A549 (cell line): ENCODE data around the gene ZPLD1. TPM values are rescaled to one million over a fixed set of nuclear protein-coding genes. Genes with fewer than 3 reads are reported as not detected.

Experiments used
- ATAC-seq, 2 experiments: fragments of 200-7000 bp in 1 of 2; fragments of >200 bp in 1 of 2; cut with Nextera tagmentation in 1 of 2; cut with Tn5 transposase in 1 of 2; 3 replicates each; pipeline versions ENCODE4 v1.8.0 to v1.9.1; 2018 to 2020; ENCODE audit warnings: mild to moderate bottlenecking in 1 of 2, moderate library complexity in 1 of 2
- CTCF ChIA-PET: fragments of 300-600 bp; sonication (Branson Sonifier 250); formaldehyde crosslinking; extraction: SDS; loops from one replicate; lab custom pipeline; 2021; ENCODE audit warnings: antibody characterized with exemption, inconsistent platforms; lab: Yijun Ruan, JAX
- POLR2A ChIA-PET: fragments of 350-600 bp; formaldehyde crosslinking; extraction: SDS; loops from one replicate; lab custom pipeline; 2021; ENCODE audit warnings: antibody characterized with exemption, inconsistent platforms; lab: Yijun Ruan, JAX
- DNase-seq, 2 experiments: peaks; one replicate each; pipeline versions ENCODE4 v3.0.0 to v3.0.0-alpha.2; 2011 to 2016; ENCODE audit warnings: low read depth in 1 of 2, low spot score in 1 of 2
- FAIRE-seq: peaks from 2 replicates; lab custom pipeline; 2011; peaks lifted over from hg19 to GRCh38; lab: Jason Lieb, UNC
- H3K27ac ChIP-seq, 2 experiments: fragments of >200 bp; sonication (Bioruptor Twin); formaldehyde crosslinking; 3 replicates each; pipeline ENCODE4 v1.5.1; 2016 to 2017
- H3K4me1 ChIP-seq: fragments of >200 bp; sonication (Bioruptor Twin); formaldehyde crosslinking; 3 replicates; pipeline ENCODE4 v1.6.1; 2016
- H3K4me2 ChIP-seq: fragments of >200 bp; sonication (Bioruptor Twin); formaldehyde crosslinking; 3 replicates; pipeline ENCODE4 v1.6.1; 2016
- H3K4me3 ChIP-seq: fragments of >200 bp; sonication (Bioruptor Twin); formaldehyde crosslinking; 3 replicates; pipeline ENCODE4 v1.5.1; 2016
- H3K9me3 ChIP-seq: fragments of >200 bp; sonication (Bioruptor Twin); formaldehyde crosslinking; 3 replicates; pipeline ENCODE4 v1.6.1; 2016
- BHLHE40 ChIP-seq: IDR thresholded peaks from 2 replicates; pipeline ENCODE4 v1.6.1; 2012; ENCODE audit warnings: low read depth, low read length, inconsistent platforms
- CBX2 ChIP-seq: fragments of 200-600 bp; sonication (generic); IDR thresholded peaks from 2 replicates; pipeline ENCODE4 v1.6.1; 2016; ENCODE audit warnings: low read depth, mild to moderate bottlenecking, borderline replicate concordance
- CBX8 ChIP-seq: fragments of 200-600 bp; sonication (generic); IDR thresholded peaks from 2 replicates; pipeline ENCODE4 v1.6.1; 2016
- EHF ChIP-seq: fragments of 250-450 bp; sonication (Bioruptor Pico); IDR thresholded peaks from 2 replicates; pipeline ENCODE4 v1.5.0; 2020; ENCODE audit warnings: mild to moderate bottlenecking
- FOSL2 ChIP-seq, 2 experiments: fragments of 450-650 bp in 1 of 2; fragments of >200 bp in 1 of 2; sonication (Bioruptor Twin) in 1 of 2; formaldehyde crosslinking; IDR thresholded peaks; 2 replicates each; pipeline versions ENCODE4 v1.5.0 to v1.6.1; 2016 to 2020; ENCODE audit warnings: mild to moderate bottlenecking in 1 of 2, moderate library complexity in 1 of 2
- GATA3 ChIP-seq: IDR thresholded peaks from 2 replicates; pipeline ENCODE4 v1.6.1; 2012; ENCODE audit warnings: borderline replicate concordance
- HOXB13 ChIP-seq: fragments of 250-450 bp; sonication (Bioruptor Pico); IDR thresholded peaks from 2 replicates; pipeline ENCODE4 v1.5.0; 2020; ENCODE audit warnings: low read depth, mild to moderate bottlenecking, moderate library complexity
- HOXB5 ChIP-seq: fragments of 250-450 bp; sonication (Bioruptor Pico); IDR thresholded peaks from 2 replicates; pipeline ENCODE4 v1.5.0; 2020; ENCODE audit warnings: mild to moderate bottlenecking, moderate library complexity
- MAFK ChIP-seq: fragments of 450-650 bp; IDR thresholded peaks from 2 replicates; pipeline ENCODE4 v1.6.1; 2014; ENCODE audit not compliant: partially characterized antibody
- NFE2L2 ChIP-seq: fragments of 150-350 bp; conservative IDR thresholded peaks from 2 replicates; pipeline ENCODE4 v1.6.1; 2014; ENCODE audit warnings: low read length
- RCOR1 ChIP-seq: fragments of 150-350 bp; IDR thresholded peaks from 2 replicates; pipeline ENCODE4 v1.6.1; 2014; ENCODE audit warnings: antibody characterized with exemption, low read length, low read depth
- SMC3 ChIP-seq: fragments of >200 bp; sonication (Bioruptor Twin); formaldehyde crosslinking; IDR thresholded peaks from 3 replicates; pipeline ENCODE4 v1.6.1; 2018; ENCODE audit warnings: inconsistent platforms
- SREBF2 ChIP-seq: fragments of 450-650 bp; IDR thresholded peaks from 2 replicates; pipeline ENCODE4 v1.6.1; 2014; ENCODE audit warnings: mild to moderate bottlenecking, moderate library complexity
- TP53 ChIP-seq: fragments of 250-450 bp; sonication (Bioruptor Pico); IDR thresholded peaks from 2 replicates; pipeline ENCODE4 v1.5.0; 2021; ENCODE audit warnings: mild to moderate bottlenecking, moderate library complexity
- WGBS: methylation state at CpG from one replicate; pipeline ENCODE4 v1.1.6; 2017; ENCODE audit errors: missing lambda C conversion rate; 5-methylcytosine and 5-hydroxymethylcytosine counted together
- polyA plus RNA-seq, 4 experiments: library from polyadenylated mRNA; depleted of rRNA in 3 of 4; stranded (reverse); fragments of >200 nt; fragmentation: RNase III in 1 of 4; extraction: RNeasy Plus Mini Kit Qiagen cat#74134 plus additional on column Dnase treatment in 1 of 4; gene quantifications; 2 replicates in 3 of 4; 3 replicates in 1 of 4; pipeline ENCODE4 v1.2.3, GENCODE V29; 2011 to 2017
- TF ChIP-seq, protein P1 (sequence below): fragments of 450-650 bp; IDR thresholded peaks from 2 replicates; pipeline ENCODE4 v1.6.1; 2014; ENCODE audit warnings: antibody characterized with exemption
- TF ChIP-seq, protein P2 (sequence below): fragments of 150-350 bp; IDR thresholded peaks from 2 replicates; pipeline ENCODE4 v1.6.1; 2014; ENCODE audit warnings: low read depth, mild to moderate bottlenecking, low read length
- TF ChIP-seq, protein P3 (sequence below): fragments of 200-600 bp; sonication (generic); IDR thresholded peaks from 2 replicates; pipeline ENCODE4 v1.6.1; 2016; ENCODE audit warnings: antibody characterized with exemption, mild to moderate bottlenecking, moderate library complexity
- TF ChIP-seq, protein P4 (sequence below): fragments of >200 bp; sonication (Bioruptor Twin); formaldehyde crosslinking; IDR thresholded peaks from 3 replicates; pipeline ENCODE4 v1.6.1; 2016
- TF ChIP-seq, protein P5 (sequence below): fragments of 250-450 bp; sonication (Bioruptor Pico); IDR thresholded peaks from 2 replicates; pipeline ENCODE4 v1.5.0; 2021; ENCODE audit warnings: mild to moderate bottlenecking, moderate library complexity, borderline replicate concordance
- TF ChIP-seq, protein P6 (sequence below): fragments of >200 bp; sonication (Bioruptor Twin); formaldehyde crosslinking; IDR thresholded peaks from 3 replicates; pipeline ENCODE4 v1.5.1; 2016

The ZPLD1 gene
- polyA plus RNA-seq, 2 of the 4 experiments (the other 2 are of a cell fraction): 0.03 to 0.05 TPM

DNA sequence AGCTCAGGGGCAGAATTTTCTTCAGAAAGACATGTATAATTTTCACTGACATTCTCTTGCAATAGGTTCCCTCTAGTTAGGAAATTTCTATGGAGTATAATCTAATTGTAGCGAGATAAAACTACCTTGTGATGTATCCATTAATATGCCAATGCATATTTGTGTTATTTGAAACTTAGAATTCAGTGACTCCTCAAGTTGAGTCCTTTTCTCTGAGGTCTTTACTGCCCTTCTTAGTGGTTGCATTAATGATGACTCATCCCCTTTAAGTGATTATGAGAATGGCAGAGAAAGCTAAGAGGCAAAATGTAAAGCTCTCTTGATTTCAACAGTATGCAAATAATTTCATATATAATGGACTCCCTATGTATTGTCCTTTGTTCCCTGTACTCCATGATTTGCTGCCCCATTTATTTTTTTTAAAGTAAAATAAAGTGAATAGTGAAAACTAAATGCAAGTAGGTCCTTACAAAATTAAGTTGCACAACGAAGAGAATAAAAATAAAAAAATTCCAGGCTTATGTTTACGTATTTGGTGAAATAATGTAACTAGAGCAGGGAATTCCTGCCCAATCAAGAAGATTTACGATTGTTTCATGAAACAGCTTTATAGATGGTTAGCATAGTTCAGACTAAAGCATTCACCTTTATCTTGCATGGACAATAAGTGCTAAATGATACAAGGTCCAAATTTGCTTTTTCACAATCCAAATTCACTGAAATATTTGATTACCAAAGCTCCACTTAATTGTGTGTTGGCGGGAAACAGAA lies 78.1 kb downstream of the ZPLD1 start:
- H3K27ac ChIP-seq: no peak overlapping the region
- no peak for ATAC-seq
- CTCF ChIA-PET: interaction anchor here (0.6 to 0.7 kb wide), 2 partner anchors 11 to 285 kb away, joined by 4 read pairs; no protein-coding TSS in a partner anchor

DNA sequence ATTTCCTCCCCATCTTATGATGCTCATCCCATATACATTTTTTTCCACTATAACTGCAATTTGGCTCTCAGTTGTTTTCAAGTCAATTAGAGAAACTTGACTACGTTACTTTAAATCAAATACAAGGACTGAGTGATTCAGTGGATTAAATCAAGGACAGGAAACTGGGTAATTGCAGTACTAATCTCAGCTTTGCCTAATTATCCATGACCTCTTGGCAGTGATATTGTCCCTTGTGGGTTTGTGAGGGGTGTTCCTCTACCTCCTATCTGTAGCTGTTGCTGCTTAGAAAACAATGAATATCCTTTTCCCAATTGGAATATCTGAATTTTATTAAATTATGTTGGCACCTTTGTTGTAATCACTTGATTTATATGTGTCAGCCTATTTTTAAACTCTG lies 79.4 kb downstream of the ZPLD1 start:
- CTCF ChIA-PET: no interaction called here

More for the DNA sequence above, 78.1 kb downstream of the ZPLD1 start:
- Histone ChIP-seq H3K4me1 (no peaks in the 10 kb centered on the region), H3K4me2 (no peak overlapping the region), H3K9me3 (no peaks in the 10 kb centered on the region), H3K4me3 (no peak overlapping the region)
- POLR2A ChIA-PET: no interaction called here
- FAIRE-seq (no peak), DNase-seq (no peak)
- TF ChIP-seq FOSL2 (IDR thresholded peaks at IDR 0.05): no peak
- TF ChIP-seq FOSL2 (CRISPR knock-in tag; IDR thresholded peaks at IDR 0.05): peak; percentile 66; the same call in 1 of the 2 replicates
- TF ChIP-seq MAFK: peak; percentile 51
- no peak for TF ChIP-seq EHF (CRISPR knock-in tag)
- TF ChIP-seq NFE2L2: no peak
- 32% methylated on average over 5 of the region's 5 CpGs for WGBS

DNA sequence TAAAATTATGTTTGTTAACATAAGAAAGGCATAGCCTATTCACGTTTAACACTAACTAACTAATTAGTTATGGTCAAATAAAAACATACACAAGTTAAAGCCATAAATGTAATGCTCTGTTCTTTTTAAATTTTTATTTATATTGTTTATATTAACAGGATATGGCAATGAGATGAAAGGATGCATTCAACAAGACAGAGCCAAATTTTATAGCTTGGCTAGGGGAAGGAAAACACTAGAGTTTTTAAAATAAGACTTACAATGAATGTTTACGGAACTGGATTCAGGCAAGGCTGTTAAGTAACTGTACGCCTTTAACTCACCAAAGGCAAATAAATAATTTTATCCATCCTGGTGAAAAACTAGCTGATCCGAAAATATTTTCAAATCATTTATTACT lies 86.4 kb downstream of the ZPLD1 start:
- WGBS: 39% methylated on average over 4 of the region's 4 CpGs
- TF ChIP-seq, protein P1, sequence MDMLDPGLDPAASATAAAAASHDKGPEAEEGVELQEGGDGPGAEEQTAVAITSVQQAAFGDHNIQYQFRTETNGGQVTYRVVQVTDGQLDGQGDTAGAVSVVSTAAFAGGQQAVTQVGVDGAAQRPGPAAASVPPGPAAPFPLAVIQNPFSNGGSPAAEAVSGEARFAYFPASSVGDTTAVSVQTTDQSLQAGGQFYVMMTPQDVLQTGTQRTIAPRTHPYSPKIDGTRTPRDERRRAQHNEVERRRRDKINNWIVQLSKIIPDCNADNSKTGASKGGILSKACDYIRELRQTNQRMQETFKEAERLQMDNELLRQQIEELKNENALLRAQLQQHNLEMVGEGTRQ: no peak
- TF ChIP-seq, protein P2, sequence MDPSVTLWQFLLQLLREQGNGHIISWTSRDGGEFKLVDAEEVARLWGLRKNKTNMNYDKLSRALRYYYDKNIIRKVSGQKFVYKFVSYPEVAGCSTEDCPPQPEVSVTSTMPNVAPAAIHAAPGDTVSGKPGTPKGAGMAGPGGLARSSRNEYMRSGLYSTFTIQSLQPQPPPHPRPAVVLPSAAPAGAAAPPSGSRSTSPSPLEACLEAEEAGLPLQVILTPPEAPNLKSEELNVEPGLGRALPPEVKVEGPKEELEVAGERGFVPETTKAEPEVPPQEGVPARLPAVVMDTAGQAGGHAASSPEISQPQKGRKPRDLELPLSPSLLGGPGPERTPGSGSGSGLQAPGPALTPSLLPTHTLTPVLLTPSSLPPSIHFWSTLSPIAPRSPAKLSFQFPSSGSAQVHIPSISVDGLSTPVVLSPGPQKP: no peak
- TF ChIP-seq, protein P3, sequence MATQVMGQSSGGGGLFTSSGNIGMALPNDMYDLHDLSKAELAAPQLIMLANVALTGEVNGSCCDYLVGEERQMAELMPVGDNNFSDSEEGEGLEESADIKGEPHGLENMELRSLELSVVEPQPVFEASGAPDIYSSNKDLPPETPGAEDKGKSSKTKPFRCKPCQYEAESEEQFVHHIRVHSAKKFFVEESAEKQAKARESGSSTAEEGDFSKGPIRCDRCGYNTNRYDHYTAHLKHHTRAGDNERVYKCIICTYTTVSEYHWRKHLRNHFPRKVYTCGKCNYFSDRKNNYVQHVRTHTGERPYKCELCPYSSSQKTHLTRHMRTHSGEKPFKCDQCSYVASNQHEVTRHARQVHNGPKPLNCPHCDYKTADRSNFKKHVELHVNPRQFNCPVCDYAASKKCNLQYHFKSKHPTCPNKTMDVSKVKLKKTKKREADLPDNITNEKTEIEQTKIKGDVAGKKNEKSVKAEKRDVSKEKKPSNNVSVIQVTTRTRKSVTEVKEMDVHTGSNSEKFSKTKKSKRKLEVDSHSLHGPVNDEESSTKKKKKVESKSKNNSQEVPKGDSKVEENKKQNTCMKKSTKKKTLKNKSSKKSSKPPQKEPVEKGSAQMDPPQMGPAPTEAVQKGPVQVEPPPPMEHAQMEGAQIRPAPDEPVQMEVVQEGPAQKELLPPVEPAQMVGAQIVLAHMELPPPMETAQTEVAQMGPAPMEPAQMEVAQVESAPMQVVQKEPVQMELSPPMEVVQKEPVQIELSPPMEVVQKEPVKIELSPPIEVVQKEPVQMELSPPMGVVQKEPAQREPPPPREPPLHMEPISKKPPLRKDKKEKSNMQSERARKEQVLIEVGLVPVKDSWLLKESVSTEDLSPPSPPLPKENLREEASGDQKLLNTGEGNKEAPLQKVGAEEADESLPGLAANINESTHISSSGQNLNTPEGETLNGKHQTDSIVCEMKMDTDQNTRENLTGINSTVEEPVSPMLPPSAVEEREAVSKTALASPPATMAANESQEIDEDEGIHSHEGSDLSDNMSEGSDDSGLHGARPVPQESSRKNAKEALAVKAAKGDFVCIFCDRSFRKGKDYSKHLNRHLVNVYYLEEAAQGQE: no peak
- no peak for TF ChIP-seq HOXB13 (CRISPR knock-in tag)
- TF ChIP-seq CBX2: no peak
- TF ChIP-seq, protein P4, sequence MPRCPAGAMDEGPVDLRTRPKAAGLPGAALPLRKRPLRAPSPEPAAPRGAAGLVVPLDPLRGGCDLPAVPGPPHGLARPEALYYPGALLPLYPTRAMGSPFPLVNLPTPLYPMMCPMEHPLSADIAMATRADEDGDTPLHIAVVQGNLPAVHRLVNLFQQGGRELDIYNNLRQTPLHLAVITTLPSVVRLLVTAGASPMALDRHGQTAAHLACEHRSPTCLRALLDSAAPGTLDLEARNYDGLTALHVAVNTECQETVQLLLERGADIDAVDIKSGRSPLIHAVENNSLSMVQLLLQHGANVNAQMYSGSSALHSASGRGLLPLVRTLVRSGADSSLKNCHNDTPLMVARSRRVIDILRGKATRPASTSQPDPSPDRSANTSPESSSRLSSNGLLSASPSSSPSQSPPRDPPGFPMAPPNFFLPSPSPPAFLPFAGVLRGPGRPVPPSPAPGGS: no peak
- TF ChIP-seq SREBF2: no peak
- TF ChIP-seq, protein P5, sequence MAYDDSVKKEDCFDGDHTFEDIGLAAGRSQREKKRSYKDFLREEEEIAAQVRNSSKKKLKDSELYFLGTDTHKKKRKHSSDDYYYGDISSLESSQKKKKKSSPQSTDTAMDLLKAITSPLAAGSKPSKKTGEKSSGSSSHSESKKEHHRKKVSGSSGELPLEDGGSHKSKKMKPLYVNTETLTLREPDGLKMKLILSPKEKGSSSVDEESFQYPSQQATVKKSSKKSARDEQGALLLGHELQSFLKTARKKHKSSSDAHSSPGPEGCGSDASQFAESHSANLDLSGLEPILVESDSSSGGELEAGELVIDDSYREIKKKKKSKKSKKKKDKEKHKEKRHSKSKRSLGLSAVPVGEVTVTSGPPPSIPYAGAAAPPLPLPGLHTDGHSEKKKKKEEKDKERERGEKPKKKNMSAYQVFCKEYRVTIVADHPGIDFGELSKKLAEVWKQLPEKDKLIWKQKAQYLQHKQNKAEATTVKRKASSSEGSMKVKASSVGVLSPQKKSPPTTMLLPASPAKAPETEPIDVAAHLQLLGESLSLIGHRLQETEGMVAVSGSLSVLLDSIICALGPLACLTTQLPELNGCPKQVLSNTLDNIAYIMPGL (CRISPR knock-in tag): no peak
- TF ChIP-seq GATA3: no peak
- no peak for TF ChIP-seq TP53 (CRISPR knock-in tag)
- TF ChIP-seq BHLHE40: no peak
- TF ChIP-seq, protein P6, sequence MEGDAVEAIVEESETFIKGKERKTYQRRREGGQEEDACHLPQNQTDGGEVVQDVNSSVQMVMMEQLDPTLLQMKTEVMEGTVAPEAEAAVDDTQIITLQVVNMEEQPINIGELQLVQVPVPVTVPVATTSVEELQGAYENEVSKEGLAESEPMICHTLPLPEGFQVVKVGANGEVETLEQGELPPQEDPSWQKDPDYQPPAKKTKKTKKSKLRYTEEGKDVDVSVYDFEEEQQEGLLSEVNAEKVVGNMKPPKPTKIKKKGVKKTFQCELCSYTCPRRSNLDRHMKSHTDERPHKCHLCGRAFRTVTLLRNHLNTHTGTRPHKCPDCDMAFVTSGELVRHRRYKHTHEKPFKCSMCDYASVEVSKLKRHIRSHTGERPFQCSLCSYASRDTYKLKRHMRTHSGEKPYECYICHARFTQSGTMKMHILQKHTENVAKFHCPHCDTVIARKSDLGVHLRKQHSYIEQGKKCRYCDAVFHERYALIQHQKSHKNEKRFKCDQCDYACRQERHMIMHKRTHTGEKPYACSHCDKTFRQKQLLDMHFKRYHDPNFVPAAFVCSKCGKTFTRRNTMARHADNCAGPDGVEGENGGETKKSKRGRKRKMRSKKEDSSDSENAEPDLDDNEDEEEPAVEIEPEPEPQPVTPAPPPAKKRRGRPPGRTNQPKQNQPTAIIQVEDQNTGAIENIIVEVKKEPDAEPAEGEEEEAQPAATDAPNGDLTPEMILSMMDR: no peak
- TF ChIP-seq SMC3: no peak

More for the DNA sequence above, 79.4 kb downstream of the ZPLD1 start:
- POLR2A ChIA-PET: no interaction called here
- H3K27ac ChIP-seq: no peak overlapping the region
- H3K4me2 ChIP-seq: no peak overlapping the region
- TF ChIP-seq HOXB5 (CRISPR knock-in tag) (no peak), RCOR1 (no peak), CBX8 (no peak)
- TF ChIP-seq, protein P2: no peak
- no peaks in the 10 kb centered on the region for H3K9me3 ChIP-seq
- 44% methylated on average over 1 of the region's 1 CpG for WGBS
- no peak for ATAC-seq
- no peak for FAIRE-seq
- DNase-seq: no peak
- H3K4me3 ChIP-seq: no peak overlapping the region
- H3K4me1 ChIP-seq: no peaks in the 10 kb centered on the region

More for the DNA sequence above, 86.4 kb downstream of the ZPLD1 start:
- CTCF ChIA-PET: interaction anchor here (21.0 kb wide), 1 partner anchor 295 kb away, joined by 374 read pairs; no protein-coding TSS in a partner anchor
- POLR2A ChIA-PET: no interaction called here
- ATAC-seq: no peak
- FAIRE-seq: no peak
- no peak for DNase-seq
- no peak overlapping the region for H3K4me2 ChIP-seq
- H3K27ac ChIP-seq: no peak overlapping the region
- no peak overlapping the region for H3K4me3 ChIP-seq
- no peaks in the 10 kb centered on the region for H3K9me3 ChIP-seq
- H3K4me1 ChIP-seq: no peaks in the 10 kb centered on the region
